NCI-H82 treated with DMSO at 0.1 percent for 48 hours (cell line): Measurements from ENCODE around the gene CDH13.
A peak's percentile ranks its signal among the peaks of the same experiment; 100 is the strongest.

Experiments
- DNase-seq: peaks from one replicate; lab custom pipeline; 2025; ENCODE audit not compliant: unreplicated experiment; lab: John Stamatoyannopoulos, UW

CDH13 gene

DNA sequence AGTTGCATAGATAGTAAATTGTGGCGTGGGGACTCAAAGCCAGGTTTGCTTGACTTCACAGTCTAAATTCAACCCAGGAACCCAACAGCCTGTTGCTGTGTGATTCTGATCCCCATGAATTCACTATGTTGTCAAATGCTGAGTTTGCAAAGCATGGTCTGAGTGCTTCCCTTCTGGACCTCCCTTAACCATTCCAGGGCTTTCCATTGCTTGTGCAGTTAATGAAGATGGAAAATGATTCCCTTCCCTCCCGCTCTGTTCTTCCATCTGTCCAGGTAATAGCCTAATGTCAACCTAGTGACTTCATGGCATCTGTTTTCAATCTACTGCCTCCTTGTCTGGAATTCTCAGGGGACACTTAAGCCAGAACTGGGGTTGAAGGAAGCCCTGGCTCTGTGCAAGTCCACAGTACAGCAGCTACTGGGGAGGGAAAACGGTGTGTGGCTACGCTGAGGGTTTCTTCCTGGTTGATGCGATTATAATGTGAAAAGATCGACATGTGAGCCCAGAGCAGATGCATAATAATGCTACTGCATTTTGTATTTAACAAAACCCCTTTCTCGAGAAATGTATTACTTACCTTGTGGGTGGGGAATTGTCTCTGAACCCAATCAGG, 206.7 kb downstream of the CDH13 start:
- DNase-seq = peak; percentile 66

DNA sequence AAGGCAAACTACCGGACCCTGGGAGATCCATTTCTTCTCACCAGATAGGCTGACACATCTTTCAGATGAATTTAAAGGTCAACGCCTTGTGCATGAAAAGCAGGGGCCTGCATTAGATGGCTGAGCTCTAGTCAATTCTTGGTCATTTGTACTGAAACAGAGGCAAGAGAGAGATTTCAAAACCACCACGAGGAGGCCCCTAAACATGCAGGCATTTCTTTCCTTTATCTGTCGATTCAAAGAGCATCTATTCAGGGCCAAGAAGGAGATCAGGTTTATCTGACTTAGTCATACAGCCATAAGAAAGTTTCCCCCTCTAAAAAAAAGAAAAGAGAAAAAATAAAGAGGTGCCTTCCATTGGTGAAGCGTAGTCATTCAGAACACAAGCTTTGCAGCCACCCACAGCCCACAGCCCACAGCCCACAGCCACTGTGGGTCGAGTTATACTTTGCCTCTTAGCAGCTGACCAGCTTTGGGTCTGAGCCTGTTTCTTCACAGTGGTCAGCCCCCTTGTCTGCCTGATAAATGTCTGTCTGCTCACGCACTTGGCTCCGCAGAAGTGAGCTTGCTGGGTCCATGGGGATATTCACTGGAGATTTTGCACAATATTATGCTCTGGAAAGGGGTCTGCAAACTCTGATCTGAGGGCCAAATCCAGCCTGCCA, 207.5 kb downstream of the CDH13 start:
- DNase-seq = no peak

DNA sequence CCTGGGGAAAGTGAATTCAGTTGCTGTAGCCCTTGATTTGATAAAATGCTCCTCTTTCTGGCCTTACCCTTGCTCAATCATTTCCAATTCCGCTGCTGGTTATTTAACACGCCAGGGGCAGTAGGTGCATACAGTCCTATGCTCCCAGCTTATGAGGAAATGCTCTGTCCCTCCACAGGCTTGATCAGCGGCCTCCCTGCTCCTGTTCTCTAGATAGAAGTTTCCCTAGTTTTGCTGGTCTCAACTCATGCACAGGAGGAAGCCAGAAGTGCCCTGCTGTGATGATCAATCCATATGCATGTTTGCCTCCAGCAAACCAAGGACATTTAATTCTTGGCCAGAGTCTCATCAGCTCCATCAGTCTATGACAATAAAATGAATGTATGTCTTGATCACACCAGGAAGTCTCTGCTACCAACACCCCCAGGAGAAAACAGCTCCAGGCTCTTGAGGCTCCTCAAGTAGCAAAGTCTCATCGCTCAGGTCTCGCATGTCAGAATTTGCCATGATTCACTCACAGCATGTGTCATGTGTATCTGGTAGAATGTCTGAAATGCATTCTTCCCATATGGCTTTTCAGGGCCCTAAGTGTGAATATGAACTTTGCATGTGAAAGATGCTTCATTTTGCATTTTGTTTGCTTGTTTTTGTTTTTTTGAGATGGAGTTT, 208.9 kb downstream of the CDH13 start:
- DNase-seq = no peak

DNA sequence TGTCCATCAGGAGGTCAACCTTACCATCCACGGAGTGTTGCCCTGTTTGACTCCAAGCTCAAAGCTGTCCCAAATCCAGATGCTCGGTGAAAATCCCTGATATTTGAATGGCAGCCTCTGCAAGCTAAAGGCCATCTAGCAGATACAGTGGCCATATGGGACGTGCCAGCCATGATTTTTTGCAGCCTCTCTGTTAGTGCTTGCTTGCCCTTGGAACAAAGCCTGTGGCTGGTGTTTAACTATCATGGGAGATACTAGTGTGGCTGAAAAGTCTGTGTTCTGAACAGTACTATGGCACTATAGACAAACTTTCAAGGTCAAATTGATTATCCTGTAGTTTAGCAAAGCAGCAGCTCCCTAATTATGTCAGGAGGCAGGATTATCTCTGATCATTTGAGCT, 214.3 kb downstream of the CDH13 start:
- DNase-seq = no peak

DNA sequence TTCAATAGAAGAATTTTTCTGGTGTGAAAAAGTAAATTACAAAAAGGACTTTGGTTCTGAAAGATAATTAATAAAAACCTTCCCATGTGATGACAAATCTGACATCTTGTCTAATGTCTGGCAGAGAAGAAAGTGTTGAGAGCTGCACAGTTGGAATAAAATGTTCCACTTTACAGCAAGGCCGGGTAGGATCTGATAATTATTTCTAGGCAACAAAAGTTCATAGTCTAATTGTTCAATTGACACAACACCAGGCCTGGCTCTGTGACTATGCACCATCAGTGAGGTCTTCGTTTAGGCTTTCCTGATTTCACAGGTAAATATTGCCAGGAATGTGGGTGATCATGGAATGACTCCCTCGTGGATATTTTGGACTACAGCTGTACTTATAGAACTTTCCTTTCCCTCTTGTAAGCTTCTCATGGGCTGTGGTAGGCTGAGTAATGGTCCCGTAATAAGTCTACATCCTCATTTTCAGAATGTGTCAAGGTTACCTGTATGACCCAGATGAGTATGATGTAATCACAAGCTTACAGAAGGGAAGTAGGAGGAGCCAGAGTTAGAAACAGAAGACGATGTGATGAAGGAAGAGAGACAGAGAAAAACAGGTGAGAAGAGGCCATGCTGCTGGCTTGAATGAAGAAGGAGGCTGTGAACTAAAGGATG, 217.0 kb downstream of the CDH13 start:
- no peak for DNase-seq

DNA sequence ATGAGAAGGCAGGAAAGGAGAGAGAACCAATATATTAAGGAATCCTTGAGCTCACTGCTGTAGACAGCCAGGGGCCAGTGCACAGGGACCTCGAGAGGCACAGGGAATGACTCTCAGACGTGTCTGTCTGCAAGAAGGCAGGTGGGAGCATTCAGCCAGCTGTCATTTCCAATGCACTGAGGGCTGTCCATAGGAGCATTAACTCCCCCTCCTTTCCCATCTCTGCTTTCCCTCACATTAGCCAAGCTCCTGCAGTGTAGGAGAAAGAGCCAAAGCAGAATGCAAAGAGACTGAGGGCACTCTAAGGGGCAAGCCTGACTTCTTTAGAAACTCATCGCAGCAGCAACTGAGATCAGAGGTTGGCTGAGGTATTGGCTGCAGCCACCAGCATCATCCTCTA, 218.3 kb downstream of the CDH13 start:
- DNase-seq = no peak

DNA sequence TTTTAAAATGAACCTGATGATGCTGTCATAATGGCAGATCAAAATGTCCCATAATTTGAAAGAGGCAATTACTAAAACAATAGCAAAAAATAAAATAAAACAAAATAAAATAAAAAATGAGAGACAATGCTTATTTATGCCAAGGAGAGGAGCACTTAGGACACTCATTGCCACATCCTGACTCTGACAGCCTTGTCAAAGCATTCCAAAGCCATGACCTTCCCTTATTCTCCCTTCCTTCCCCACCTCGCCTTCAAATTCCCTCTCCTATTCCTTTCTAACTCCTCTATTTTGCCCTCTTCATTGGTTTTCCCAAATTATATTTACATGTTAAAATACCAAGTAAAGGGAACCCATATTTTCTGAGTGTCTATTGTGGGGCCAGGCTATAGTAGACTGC, 220.0 kb downstream of the CDH13 start:
- no peak for DNase-seq

DNA sequence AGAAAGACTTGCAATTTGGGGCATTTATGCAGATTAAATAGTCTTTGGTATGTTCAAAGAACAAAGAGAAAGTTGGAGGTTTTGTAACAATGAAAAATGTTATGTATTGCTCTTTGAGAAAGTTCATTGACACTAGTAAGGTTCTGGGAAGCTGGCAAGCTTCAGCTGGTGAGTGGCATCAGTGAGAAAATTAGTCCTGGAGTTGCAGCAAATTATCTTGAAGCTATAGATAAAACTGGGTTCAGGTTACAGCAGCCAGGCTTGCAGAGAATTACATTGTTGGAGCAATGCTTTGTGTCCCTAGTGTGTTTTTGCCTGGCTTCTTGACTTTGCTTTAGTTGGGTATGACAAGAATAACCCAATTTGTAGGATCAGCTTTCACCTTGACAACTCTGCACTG, 221.2 kb downstream of the CDH13 start:
- no peak for DNase-seq

DNA sequence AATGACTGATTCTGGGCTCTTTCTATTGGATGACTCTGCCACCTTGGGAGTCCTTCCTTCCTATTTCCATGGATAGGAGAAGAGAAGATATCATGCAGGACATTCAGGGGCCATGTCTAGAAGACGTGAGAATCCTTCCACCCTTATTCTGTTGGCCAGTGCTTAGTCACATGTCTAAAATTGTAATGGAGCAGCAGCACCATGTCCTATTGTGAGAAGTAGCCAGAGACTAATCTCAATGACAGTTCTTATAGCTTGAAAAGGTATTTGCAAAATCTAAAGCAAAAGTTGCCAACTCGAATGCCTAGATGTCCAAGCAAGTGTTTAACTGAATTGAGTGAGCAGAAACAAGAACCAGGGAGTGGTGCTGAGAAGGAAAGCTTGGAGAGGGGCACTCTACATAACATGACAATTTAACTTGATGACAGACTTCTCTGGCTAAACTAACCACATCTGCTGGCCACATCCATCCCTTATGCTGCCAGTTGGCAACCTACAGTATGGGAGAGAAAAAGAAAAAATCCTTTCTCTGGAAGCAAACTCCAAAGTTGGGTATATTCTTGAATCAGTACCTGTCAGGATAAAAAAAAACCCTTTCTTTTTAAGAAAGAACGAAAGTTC, 225.7 kb downstream of the CDH13 start:
- DNase-seq = no peak

DNA sequence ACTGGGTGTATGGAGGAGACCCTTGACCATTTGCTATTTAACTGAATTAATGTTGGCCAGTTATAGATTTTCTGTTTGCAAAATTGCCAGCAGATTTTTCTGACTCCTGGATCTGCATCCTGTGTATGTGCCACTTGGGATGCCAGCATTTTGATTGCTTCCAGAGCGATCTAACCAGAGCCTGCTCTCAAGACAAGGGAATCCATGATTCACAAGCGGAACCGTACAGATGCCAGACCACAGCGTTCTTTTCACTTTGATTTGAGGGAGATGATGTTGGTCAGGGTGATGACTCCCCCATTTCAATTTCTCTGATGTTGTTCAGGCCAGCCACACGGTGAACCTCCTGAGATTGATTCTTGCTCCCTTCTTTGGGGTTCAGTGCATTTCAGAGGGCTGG, 228.7 kb downstream of the CDH13 start:
- DNase-seq = no peak

DNA sequence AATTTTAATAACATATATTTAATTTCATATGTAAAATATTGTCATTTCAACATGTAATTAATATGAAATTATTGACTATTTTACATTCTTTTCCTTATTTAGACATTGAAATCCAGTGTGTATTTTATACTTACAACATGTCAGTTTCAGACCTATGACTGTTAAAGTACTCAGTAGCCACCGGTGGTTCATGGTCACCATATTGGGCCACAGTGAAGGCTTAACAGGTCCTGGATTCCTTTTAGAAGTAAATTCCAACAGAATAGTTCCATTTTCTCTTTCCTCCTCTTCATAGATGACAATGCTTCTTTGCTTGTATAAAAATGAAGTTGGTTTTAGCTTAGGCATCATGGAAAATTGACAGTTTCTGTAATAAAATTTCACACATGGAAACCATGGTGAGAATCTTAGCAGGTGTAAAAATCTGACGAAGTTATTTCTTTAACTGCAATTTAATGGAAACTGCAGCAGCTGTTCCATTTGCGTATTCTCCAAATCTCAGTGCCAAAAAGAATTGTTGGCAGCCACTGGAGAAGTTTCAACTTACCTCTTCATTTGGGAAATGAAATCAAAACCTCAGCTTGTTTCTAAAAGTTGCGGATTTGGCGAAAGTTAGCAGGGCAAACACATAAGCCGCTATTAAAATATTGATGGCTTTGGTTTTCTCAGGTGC, 231.1 kb downstream of the CDH13 start:
- DNase-seq = no peak

DNA sequence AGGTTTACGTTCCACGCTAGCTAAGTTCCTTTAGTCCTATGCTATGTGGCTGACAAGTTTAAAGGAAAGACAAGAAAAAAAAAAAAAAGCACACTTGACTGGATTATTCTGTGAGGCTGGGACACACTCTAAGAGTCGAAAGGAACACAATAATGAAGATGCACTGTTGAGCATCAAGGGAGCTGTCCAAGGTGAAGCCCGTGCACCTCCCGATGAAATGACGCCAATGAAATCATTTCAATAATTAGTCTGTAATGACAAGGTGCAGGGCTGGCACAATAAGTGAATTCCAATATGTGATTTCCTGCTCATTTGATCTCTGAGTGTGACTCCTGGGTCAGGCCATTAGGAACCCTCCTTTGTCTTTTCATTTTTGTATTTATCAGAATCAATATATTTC, 232.9 kb downstream of the CDH13 start:
- no peak for DNase-seq

DNA sequence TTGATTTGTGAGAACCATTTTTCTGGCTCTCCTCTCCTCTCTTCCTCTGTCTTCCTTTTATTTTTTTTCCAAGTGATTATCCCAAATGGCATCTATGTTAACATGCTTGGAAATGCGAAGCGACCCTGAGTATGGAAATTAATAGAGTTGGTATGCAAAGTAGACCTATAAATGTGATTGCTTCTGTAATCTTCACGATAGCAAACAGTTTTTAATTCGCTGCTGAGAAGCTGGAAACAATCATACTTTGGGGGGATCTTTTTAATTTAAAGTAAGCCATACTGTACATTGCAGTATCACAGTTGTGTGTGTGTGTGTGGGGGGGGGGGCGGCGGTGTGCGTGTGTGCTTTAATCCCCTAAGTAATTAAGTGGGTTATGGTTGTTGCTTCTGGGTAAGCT, 233.3 kb downstream of the CDH13 start:
- DNase-seq = peak; percentile 26

DNA sequence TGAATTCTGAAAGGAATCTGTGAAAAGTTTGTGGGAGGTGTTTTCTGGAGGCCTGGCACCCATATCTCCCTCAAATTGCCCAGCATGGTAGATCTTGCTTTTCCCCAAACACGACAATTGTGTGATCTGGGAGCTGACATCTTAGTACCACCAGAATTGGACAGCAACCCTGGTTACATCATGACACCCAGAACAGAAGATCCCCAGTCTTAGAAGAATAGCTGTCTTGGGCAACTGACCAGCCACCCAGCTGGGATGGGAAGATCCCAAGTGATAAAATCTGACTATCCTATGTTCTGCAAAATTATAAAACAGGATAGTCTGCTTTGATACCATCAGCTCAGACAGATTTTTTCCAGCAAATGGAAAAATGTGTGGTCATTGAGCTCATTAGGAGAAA, 235.3 kb downstream of the CDH13 start:
- no peak for DNase-seq

DNA sequence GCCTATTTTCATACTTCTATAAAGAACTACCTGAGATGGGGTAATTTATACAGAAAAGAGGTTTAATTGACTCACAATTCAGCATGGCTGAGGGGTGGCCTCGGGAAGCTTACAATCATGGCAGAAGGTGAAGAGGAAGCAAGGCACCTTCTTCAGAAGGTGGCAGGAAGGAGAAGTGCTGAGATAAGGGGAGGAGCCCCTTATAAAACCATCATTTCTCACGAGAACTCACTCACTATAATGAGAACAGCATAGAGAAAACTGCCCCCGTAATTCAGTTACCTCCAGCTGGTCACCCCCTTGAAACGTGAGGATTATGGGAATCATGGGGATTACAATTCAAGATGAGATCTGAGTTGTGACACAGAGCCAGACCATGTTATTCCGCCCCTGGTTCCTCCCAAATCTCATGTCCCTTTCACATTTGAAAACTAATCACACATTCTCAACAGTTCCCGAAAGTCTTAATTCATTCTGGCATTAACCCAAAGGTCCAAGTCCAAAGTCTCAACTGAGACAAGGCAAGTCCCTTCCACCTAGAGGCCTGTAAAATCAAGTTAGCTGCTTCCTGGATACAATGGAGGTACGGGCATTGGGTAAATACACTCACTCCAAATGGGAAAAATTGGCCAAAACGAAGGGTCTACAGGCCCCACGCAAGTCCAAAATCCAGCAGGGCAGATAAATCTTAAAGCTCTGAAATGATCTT, 237.7 kb downstream of the CDH13 start:
- no peak for DNase-seq

DNA sequence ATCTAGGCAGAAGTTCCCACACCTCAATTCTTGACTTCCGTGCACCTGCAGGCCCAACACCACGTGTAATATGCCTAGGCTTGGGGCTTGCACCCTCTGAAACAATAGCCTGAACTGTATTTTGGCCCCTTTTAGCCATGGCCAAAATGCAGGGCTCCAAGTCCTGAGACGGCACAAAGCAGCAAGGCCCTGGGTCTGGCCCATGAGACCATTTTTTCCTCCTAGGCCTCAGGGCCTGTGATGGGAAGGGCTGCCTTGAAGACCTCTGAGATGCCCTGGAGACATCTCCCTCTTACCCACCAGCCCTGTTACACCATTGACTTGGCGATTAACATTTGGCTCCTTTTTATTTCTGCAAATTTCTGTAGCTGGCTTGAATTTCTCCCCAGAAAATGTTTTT, 238.6 kb downstream of the CDH13 start:
- no peak for DNase-seq

DNA sequence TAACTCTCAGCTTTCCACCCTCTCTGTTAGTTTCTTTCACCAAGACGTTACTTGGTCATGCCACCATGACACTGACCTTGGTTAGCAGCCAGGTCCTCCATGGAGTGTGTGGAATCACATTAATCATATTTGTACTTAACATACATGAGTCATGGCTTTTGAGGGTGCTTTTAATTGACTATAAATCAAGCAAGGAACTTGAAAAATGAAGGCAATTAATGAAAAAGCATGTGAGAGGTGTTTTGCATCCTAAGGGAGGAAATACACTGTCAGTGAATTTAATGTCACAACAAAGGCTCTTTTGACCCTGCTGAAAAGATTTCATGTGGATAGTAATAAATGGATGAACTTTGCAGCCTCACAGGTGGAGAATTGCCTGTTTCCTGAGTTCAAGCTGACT, 240.7 kb downstream of the CDH13 start:
- no peak for DNase-seq

DNA sequence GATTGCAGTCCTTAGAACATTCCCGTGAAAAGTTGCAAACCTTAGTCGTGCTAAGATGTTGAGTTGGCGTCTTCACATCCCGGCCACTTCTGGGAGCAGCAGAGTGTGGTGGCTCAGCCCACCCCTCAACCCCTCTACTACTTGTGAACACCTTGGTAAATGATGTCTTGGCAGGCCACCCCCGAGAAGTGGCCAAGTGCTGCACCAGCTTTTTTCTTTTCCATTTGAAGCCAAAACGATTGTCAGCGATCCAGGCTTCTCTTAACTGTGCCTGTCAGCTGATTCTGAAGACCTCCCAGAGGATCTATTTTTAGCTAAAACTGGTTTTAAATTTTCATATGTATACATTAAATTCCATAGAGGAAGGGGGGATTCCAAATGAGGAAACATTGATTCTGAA, 247.5 kb downstream of the CDH13 start:
- no peak for DNase-seq

DNA sequence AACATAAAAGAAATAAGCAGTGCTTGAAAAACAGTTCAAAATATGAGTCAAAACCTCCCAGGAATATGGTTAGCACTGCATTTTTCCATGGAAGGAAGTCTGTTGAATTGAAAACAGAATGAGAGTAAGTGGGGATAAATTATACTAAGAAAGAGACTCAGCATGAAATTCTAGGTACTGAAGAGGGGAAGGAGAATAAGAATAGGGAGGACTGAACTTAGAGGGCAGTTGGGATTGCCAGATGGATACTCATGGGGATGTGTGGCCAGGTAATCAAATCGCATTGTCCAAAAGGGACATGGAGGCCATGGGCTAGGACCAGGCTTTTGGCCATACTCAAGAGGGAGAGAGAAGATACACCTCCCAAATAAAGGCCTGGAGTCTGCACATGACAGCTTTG, 247.9 kb downstream of the CDH13 start:
- DNase-seq = no peak

DNA sequence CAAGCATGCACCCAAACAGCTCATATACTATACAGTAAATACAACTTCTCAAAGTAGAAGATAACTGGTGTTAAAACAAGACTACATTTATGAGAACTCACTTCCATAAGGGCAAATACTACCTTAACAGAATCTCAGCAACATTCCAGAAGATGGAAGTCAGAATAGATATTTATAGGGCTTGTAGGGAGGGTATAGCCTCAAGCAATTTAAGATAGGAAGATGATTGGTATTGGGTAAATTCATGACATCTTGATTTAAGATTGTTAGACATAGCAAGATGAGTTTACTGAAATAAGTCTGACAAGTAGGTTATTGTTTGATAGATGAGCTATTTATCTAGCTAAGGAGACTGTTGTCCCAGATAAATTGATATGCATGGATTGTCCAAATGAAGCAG, 250.2 kb downstream of the CDH13 start:
- no peak for DNase-seq

DNA sequence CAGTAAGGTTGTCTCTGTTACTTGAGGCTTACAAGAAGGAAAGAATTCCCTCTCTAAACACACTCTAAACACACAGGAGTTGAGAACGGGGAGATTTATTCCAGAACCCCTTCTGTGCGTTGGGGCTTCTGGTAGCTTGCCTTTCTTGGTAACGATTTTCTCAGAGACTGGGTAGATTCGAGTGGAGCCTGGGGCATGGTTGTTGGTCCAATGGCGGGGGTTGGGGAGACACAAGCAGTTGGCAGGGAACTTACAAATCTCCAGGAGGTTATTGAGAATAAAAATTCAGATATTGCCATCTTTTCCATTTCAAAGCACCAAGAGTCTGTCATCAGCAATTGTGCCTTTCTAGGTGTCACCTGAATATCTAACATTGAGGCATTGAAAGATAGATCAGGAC, 251.7 kb downstream of the CDH13 start:
- no peak for DNase-seq
